IMR-90 (cell line): ENCODE measurements around the gene FAF2. TPM values are rescaled to one million over a fixed set of nuclear protein-coding genes. Genes with fewer than 3 reads are reported as not detected.

Experiments
- ATAC-seq: fragments of 200-7000 bp; cut with Tn5 transposase; 2 replicates; pipeline ENCODE4 v1.9.1; 2020; ENCODE audit warnings: low read depth, mild to moderate bottlenecking, moderate library complexity
- BruUV-seq: library from RNA; stranded (reverse); fragments of 400-500 nt; replicated peaks from 2 replicates; lab custom pipeline; 2021; lab: Mats Ljungman, UMichigan
- CTCF ChIA-PET: fragments of 300-600 bp; formaldehyde crosslinking; extraction: SDS; loops from one replicate; lab custom pipeline; 2021; ENCODE audit warnings: antibody characterized with exemption; lab: Yijun Ruan, JAX
- POLR2A ChIA-PET: fragments of 300-600 bp; sonication (Branson Sonifier 250); formaldehyde crosslinking; loops from one replicate; lab custom pipeline; 2022; ENCODE audit warnings: antibody characterized with exemption; ENCODE audit not compliant: unreplicated experiment; lab: Charles Lee
- DNase-seq: peaks from one replicate; pipeline ENCODE4 v3.0.0; 2013
- H2AFZ ChIP-seq: replicated peaks from 2 replicates; pipeline ENCODE3; 2013; ENCODE audit warnings: low read length, mild to moderate bottlenecking; ENCODE audit not compliant: poor library complexity
- H2AK5ac ChIP-seq: 2 replicates; pipeline ENCODE4 v1.6.1; 2013; ENCODE audit warnings: low read depth, low read length, inconsistent platforms
- H2AK9ac ChIP-seq: replicated peaks from 2 replicates; pipeline ENCODE3; 2013; ENCODE audit warnings: mild to moderate bottlenecking, low read depth, low read length, moderate library complexity; ENCODE audit not compliant: poor library complexity
- H2BK120ac ChIP-seq: 2 replicates; pipeline ENCODE4 v1.6.1; 2013; ENCODE audit warnings: low read depth, low read length, inconsistent platforms
- H2BK15ac ChIP-seq: 3 replicates; pipeline ENCODE4 v1.6.1; 2013; ENCODE audit warnings: low read depth, low read length, inconsistent platforms
- H2BK20ac ChIP-seq: 2 replicates; pipeline ENCODE4 v1.6.1; 2013; ENCODE audit warnings: low read depth, mild to moderate bottlenecking, inconsistent platforms, low read length, moderate library complexity
- H2BK5ac ChIP-seq: 2 replicates; pipeline ENCODE4 v1.6.1; 2013; ENCODE audit warnings: mild to moderate bottlenecking, low read depth, low read length, inconsistent platforms; ENCODE audit not compliant: poor library complexity, severe bottlenecking
- H3K14ac ChIP-seq: replicated peaks from 2 replicates; pipeline ENCODE4 v1.6.1; 2013; ENCODE audit warnings: low read depth, low read length, inconsistent platforms
- H3K18ac ChIP-seq: 2 replicates; pipeline ENCODE4 v1.6.1; 2013; ENCODE audit warnings: low read depth, low read length, control low read depth
- H3K23ac ChIP-seq: 2 replicates; pipeline ENCODE4 v1.6.1; 2013; ENCODE audit warnings: low read depth, low read length, inconsistent platforms
- H3K27ac ChIP-seq: 2 replicates; pipeline ENCODE4 v1.5.1; 2013; ENCODE audit warnings: mild to moderate bottlenecking, control low read depth, low read length; ENCODE audit not compliant: insufficient read depth
- H3K27me3 ChIP-seq: 2 replicates; pipeline ENCODE4 v1.6.1; 2013; ENCODE audit warnings: low read length; ENCODE audit not compliant: control insufficient read depth, insufficient read depth
- H3K36me3 ChIP-seq: 2 replicates; pipeline ENCODE4 v1.6.1; 2013; ENCODE audit warnings: low read length, mixed read lengths; ENCODE audit not compliant: control insufficient read depth, insufficient read depth
- H3K4ac ChIP-seq: 2 replicates; pipeline ENCODE4 v1.6.1; 2013; ENCODE audit warnings: low read depth, low read length, inconsistent platforms
- H3K4me1 ChIP-seq: 2 replicates; pipeline ENCODE4 v1.6.1; 2013; ENCODE audit warnings: low read length, mixed read lengths; ENCODE audit not compliant: control insufficient read depth, insufficient read depth
- H3K4me2 ChIP-seq: 2 replicates; pipeline ENCODE4 v1.6.1; 2013; ENCODE audit warnings: low read depth, mild to moderate bottlenecking, control low read depth, low read length, moderate library complexity
- H3K4me3 ChIP-seq: 2 replicates; pipeline ENCODE4 v1.5.1; 2013; ENCODE audit warnings: low read depth, mild to moderate bottlenecking, control low read depth, low read length, moderate library complexity; ENCODE audit not compliant: insufficient read depth
- H3K56ac ChIP-seq: 2 replicates; pipeline ENCODE4 v1.6.1; 2013; ENCODE audit warnings: low read length, inconsistent platforms; ENCODE audit not compliant: insufficient read depth; ENCODE audit errors: extremely low read depth
- H3K79me1 ChIP-seq, 2 experiments: 2 replicates each; pipeline ENCODE4 v1.6.1; 2013; ENCODE audit warnings: low read length in 2 of 2, inconsistent platforms in 1 of 2, low read depth in 1 of 2
- H3K9ac ChIP-seq: 2 replicates; pipeline ENCODE4 v1.6.1; 2013; ENCODE audit warnings: low read depth, low read length, control low read depth
- H3K9me1 ChIP-seq: 2 replicates; pipeline ENCODE4 v1.6.1; 2013; ENCODE audit warnings: low read length, inconsistent platforms; ENCODE audit not compliant: insufficient read depth
- H3K9me3 ChIP-seq: 2 replicates; pipeline ENCODE4 v1.6.1; 2013; ENCODE audit warnings: low read length; ENCODE audit not compliant: control insufficient read depth, insufficient read depth
- H4K20me1 ChIP-seq: 2 replicates; pipeline ENCODE4 v1.6.1; 2013; ENCODE audit warnings: low read length, inconsistent platforms; ENCODE audit not compliant: insufficient read depth
- H4K5ac ChIP-seq: 2 replicates; pipeline ENCODE4 v1.6.1; 2013; ENCODE audit warnings: mild to moderate bottlenecking, low read depth, low read length, control low read depth
- H4K8ac ChIP-seq, 2 experiments: 2 replicates each; pipeline ENCODE4 v1.6.1; 2013; ENCODE audit warnings: low read depth in 2 of 2, low read length in 2 of 2, control low read depth in 1 of 2, inconsistent platforms in 1 of 2
- H4K91ac ChIP-seq: 2 replicates; pipeline ENCODE4 v1.6.1; 2013; ENCODE audit warnings: low read depth, low read length, inconsistent platforms; ENCODE audit not compliant: insufficient read depth
- CEBPB ChIP-seq: IDR thresholded peaks from 2 replicates; pipeline ENCODE4 v1.6.1; 2012; ENCODE audit warnings: low read depth, low read length, improper control_type of control experiment
- ELK1 ChIP-seq: fragments of 150-350 bp; IDR thresholded peaks from 2 replicates; pipeline ENCODE4 v1.6.1; 2016; ENCODE audit warnings: low read depth, mild to moderate bottlenecking, low read length, moderate library complexity, borderline replicate concordance
- FOS ChIP-seq: fragments of 150-350 bp; IDR thresholded peaks from 2 replicates; pipeline ENCODE4 v1.6.1; 2016; ENCODE audit warnings: low read depth, low read length
- MAFK ChIP-seq: IDR thresholded peaks from 2 replicates; pipeline ENCODE4 v1.6.1; 2012; ENCODE audit warnings: low read depth, low read length, improper control_type of control experiment
- MAZ ChIP-seq: IDR thresholded peaks from 2 replicates; pipeline ENCODE4 v1.6.1; 2012; ENCODE audit warnings: low read depth, mild to moderate bottlenecking, low read length, improper control_type of control experiment, moderate library complexity, borderline replicate concordance
- MXI1 ChIP-seq: IDR thresholded peaks from 2 replicates; pipeline ENCODE4 v1.6.1; 2012; ENCODE audit warnings: low read depth, mild to moderate bottlenecking, low read length, moderate library complexity, borderline replicate concordance
- NFE2L2 ChIP-seq: fragments of 150-350 bp; IDR thresholded peaks from 2 replicates; pipeline ENCODE4 v1.6.1; 2016; ENCODE audit warnings: low read depth, mild to moderate bottlenecking, low read length
- RAD21 ChIP-seq: IDR thresholded peaks from 2 replicates; pipeline ENCODE4 v1.6.1; 2012; ENCODE audit warnings: low read length, improper control_type of control experiment
- RCOR1 ChIP-seq: IDR thresholded peaks from 2 replicates; pipeline ENCODE4 v1.6.1; 2012; ENCODE audit warnings: mild to moderate bottlenecking, low read length, improper control_type of control experiment; ENCODE audit not compliant: insufficient replicate concordance
- SMC3 ChIP-seq: fragments of 150-350 bp; IDR thresholded peaks from 2 replicates; pipeline ENCODE4 v1.6.1; 2016; ENCODE audit warnings: low read depth, mild to moderate bottlenecking, antibody characterized with exemption, low read length, moderate library complexity
- WGBS, 2 experiments: methylation state at CpG; one replicate each; pipeline versions ENCODE4 v1.1.5 to v1.1.7; 2013; ENCODE audit warnings: missing lambda C conversion rate in 2 of 2; ENCODE audit not compliant: insufficient read length in 1 of 2; ENCODE audit errors: extremely low coverage in 2 of 2; 5-methylcytosine and 5-hydroxymethylcytosine counted together
- dilution Hi-C: fragments of 300-500 bp; cut with HindIII; formaldehyde crosslinking; loops from one replicate; pipeline ENCODE4 v1.14.3; 2018; ENCODE audit warnings: low sequenced_read_pairs; ENCODE audit not compliant: unreplicated experiment
- in situ Hi-C: fragments of 300-500 bp; cut with MboI; formaldehyde crosslinking; loops from 3 replicates; pipeline ENCODE4 v1.14.3; 2019; ENCODE audit warnings: low sequenced_read_pairs, inconsistent platforms, mixed read lengths
- intact Hi-C: fragments of 100-400 bp; cut with micrococcal nuclease; formaldehyde crosslinking; loops from 2 replicates; pipeline ENCODE4 v1.10.0; 2022
- polyA plus RNA-seq, 3 experiments: library from polyadenylated mRNA; depleted of rRNA; stranded (reverse); fragments of >200 nt; gene quantifications; 2 replicates each; pipeline ENCODE4 v1.2.3, GENCODE V29; 2012; ENCODE audit warnings: low replicate concordance in 1 of 3
- total RNA-seq: library from RNA; depleted of rRNA; stranded (reverse); fragments of >200 nt; gene quantifications from 2 replicates; pipeline ENCODE4 v1.2.3, GENCODE V29; 2012
- TF ChIP-seq, protein P1 (sequence below): conservative IDR thresholded peaks from 2 replicates; pipeline ENCODE4 v1.5.1; 2012; ENCODE audit warnings: mild to moderate bottlenecking, low read depth, low read length, improper control_type of control experiment
- TF ChIP-seq, protein P2 (sequence below): fragments of 150-350 bp; IDR thresholded peaks from 2 replicates; pipeline ENCODE4 v1.6.1; 2017; ENCODE audit warnings: mild to moderate bottlenecking, antibody characterized with exemption, low read length, low read depth

The FAF2 gene
- total and polyA plus RNA-seq, 2 of the 4 experiments (the other 2 are of a cell fraction): 32.9 to 47.0 TPM

DNA sequence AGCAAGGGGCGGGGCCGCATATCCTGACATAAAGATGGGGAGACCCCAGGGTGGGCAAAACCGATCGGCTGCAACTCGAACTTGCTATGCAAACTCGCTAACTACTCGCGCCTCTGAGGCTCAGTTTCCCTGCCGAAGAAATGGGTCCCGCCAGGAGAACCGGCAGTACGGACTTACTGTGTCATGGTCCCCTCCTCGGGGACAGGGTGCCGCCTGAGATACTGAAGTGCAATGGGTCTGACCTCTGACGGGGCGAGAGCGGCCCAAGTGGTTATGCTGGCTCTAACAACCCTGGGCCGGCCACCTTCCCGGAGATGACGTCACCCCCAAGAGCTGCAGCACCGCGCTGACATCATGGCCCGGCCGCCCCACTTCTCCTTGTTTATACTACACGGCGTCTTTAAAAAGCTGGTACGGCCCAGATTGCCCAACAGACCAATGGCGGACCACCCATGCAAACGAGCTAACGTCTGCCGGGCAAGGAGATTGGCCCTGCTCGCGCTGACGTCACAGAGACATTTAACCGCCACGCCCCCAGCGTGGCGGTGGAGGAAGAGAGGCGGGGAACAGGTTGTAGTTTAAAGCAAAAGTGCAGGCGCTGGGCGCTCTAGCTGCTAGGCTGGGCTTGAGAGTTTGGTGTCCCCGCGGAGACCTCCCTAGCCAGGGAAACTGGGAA lies 89.5 kb downstream of the FAF2 start:
- peak overlapping the region; percentile 98 for H2AK9ac ChIP-seq
- DNase-seq: peak; percentile 100
- H3K18ac ChIP-seq: peak overlapping the region; percentile 36; the same call in 1 of the 2 replicates
- in situ Hi-C loops (no loop called here), dilution Hi-C loops (no loop called here), intact Hi-C loops (loop anchor here (2.0 kb wide), 3 partner anchors 77 to 121 kb away; partner anchors contain the start of genes CLTB and FAF2)
- 0 out of 2 replicates have a peak, but pooled peaks cover 1% of the 10 kb centered on the region for H3K36me3 ChIP-seq
- H4K5ac ChIP-seq: peak overlapping the region; percentile 43
- H2BK5ac ChIP-seq: peak overlapping the region; percentile 63
- peak overlapping the region; percentile 90 for H3K23ac ChIP-seq
- no peaks in the 10 kb centered on the region for H3K9me3 ChIP-seq
- H2AK5ac ChIP-seq: peak overlapping the region; percentile 45; the same call in 1 of the 2 replicates
- H2AFZ ChIP-seq: peak overlapping the region; percentile 97
- peaks cover 15% of the 10 kb centered on the region; the same call in 1 of the 2 replicates for H3K9me1 ChIP-seq
- CTCF ChIA-PET: interaction anchor here (0.8 to 1.2 kb wide), 4 partner anchors 36 to 807 kb away, joined by 3 to 4 read pairs (median 4); no protein-coding TSS in a partner anchor
- peak overlapping the region; percentile 50 for H2BK20ac ChIP-seq
- 0% methylated on average over 33 of the region's 43 CpGs; no CpG with 5 or more reads in 1 of the 2 experiments for WGBS, 2 experiments
- peak overlapping the region; percentile 81 for H2BK120ac ChIP-seq
- H4K8ac ChIP-seq: peak overlapping the region; percentile 65 to 94
- no TSS peak for BruUV-seq
- peak; percentile 79 for ATAC-seq
- H3K4me1 ChIP-seq: peaks cover 27% of the 10 kb centered on the region
- H2BK15ac ChIP-seq: peak overlapping the region; percentile 88; the same call in 2 of the 3 replicates
- peak overlapping the region; percentile 86 for H3K4me2 ChIP-seq
- H3K56ac ChIP-seq: peak overlapping the region; percentile 72
- H3K27ac ChIP-seq: peak overlapping the region; percentile 78
- peak overlapping the region; percentile 66 for H3K4me3 ChIP-seq
- peaks cover 23 to 37% of the 10 kb centered on the region in 2 experiments for H3K79me1 ChIP-seq
- peak overlapping the region; percentile 96 for H3K4ac ChIP-seq
- POLR2A ChIA-PET: interaction anchor here (0.6 to 1.0 kb wide), 2 partner anchors 9 to 11 kb away, joined by 4 to 5 read pairs; partner anchors contain the start of gene CDHR2
- H3K27me3 ChIP-seq: no peaks in the 10 kb centered on the region
- H3K9ac ChIP-seq: peak overlapping the region; percentile 68
- peak overlapping the region; percentile 92 for H3K14ac ChIP-seq
- peak overlapping the region; percentile 92 for H4K91ac ChIP-seq
- peaks cover 28% of the 10 kb centered on the region for H4K20me1 ChIP-seq
- TF ChIP-seq MXI1 (peak; percentile 72), MAZ (no peak; the same call in 1 of the 2 replicates), RCOR1 (peak; percentile 60), CEBPB (peak; percentile 97), ELK1 (no peak), RAD21 (no peak), NFE2L2 (no peak; the same call in 1 of the 2 replicates), MAFK (no peak), FOS (peak; percentile 40; the same call in 1 of the 2 replicates), SMC3 (no peak)
- TF ChIP-seq, protein P1, sequence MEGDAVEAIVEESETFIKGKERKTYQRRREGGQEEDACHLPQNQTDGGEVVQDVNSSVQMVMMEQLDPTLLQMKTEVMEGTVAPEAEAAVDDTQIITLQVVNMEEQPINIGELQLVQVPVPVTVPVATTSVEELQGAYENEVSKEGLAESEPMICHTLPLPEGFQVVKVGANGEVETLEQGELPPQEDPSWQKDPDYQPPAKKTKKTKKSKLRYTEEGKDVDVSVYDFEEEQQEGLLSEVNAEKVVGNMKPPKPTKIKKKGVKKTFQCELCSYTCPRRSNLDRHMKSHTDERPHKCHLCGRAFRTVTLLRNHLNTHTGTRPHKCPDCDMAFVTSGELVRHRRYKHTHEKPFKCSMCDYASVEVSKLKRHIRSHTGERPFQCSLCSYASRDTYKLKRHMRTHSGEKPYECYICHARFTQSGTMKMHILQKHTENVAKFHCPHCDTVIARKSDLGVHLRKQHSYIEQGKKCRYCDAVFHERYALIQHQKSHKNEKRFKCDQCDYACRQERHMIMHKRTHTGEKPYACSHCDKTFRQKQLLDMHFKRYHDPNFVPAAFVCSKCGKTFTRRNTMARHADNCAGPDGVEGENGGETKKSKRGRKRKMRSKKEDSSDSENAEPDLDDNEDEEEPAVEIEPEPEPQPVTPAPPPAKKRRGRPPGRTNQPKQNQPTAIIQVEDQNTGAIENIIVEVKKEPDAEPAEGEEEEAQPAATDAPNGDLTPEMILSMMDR: 0 out of 2 replicates have a peak, but pooled peaks have one; percentile 3
- TF ChIP-seq, protein P2, sequence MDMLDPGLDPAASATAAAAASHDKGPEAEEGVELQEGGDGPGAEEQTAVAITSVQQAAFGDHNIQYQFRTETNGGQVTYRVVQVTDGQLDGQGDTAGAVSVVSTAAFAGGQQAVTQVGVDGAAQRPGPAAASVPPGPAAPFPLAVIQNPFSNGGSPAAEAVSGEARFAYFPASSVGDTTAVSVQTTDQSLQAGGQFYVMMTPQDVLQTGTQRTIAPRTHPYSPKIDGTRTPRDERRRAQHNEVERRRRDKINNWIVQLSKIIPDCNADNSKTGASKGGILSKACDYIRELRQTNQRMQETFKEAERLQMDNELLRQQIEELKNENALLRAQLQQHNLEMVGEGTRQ: no peak
